Prostate gland (tissue), 2 donors: ENCODE results near the gene XXYLT1. TPM values are rescaled to one million over a fixed set of nuclear protein-coding genes. Genes with fewer than 3 reads are reported as not detected.

Experiments used
- DNase-seq: peaks from one replicate; pipeline ENCODE4 v3.0.0-alpha.2; 2019; ENCODE audit warnings: low spot score
- H3K27ac ChIP-seq, 2 donors: fragments of 200-600 bp; sonication (generic); 2 replicates each; pipeline ENCODE4 v1.5.1; 2017 to 2019
- H3K27me3 ChIP-seq: fragments of 200-600 bp; sonication (generic); replicated peaks from 2 replicates; pipeline ENCODE4 v1.5.1; 2019; ENCODE audit not compliant: insufficient read depth
- H3K36me3 ChIP-seq, 2 donors: fragments of 200-600 bp; sonication (generic); 1 replicate in 1 of 2; 2 replicates in 1 of 2; pipeline versions ENCODE4 v1.5.1 to v1.8.1; 2017 to 2019
- H3K4me1 ChIP-seq: fragments of 200-600 bp; sonication (generic); replicated peaks from 2 replicates; pipeline ENCODE4 v1.5.1; 2019
- H3K4me3 ChIP-seq, 2 donors: fragments of 200-600 bp; sonication (generic); 2 replicates each; pipeline ENCODE4 v1.5.1; 2017 to 2019
- H3K9me3 ChIP-seq: fragments of 200-600 bp; sonication (generic); 2 replicates; pipeline ENCODE4 v1.5.1; 2017
- CTCF ChIP-seq, 4 experiments: fragments of 200-600 bp in 2 of 4; fragments of 450-650 bp in 2 of 4; sonication (generic) in 2 of 4; IDR thresholded peaks; 1 replicate in 3 of 4; 2 replicates in 1 of 4; pipeline ENCODE4 v1.5.1; 2016 to 2019; ENCODE audit warnings: antibody characterized with exemption in 4 of 4, mild to moderate bottlenecking in 2 of 4, moderate library complexity in 2 of 4
- POLR2A ChIP-seq: fragments of 450-650 bp; IDR thresholded peaks from one replicate; pipeline ENCODE4 v1.6.1; 2016; ENCODE audit warnings: antibody characterized with exemption, mild to moderate bottlenecking
- POLR2AphosphoS5 ChIP-seq: sonication (generic); formaldehyde crosslinking; IDR thresholded peaks from one replicate; pipeline ENCODE4 v1.6.1; 2017; ENCODE audit warnings: antibody characterized with exemption
- WGBS: methylation state at CpG from one replicate; pipeline ENCODE4 v1.1.5; 2018; 5-methylcytosine and 5-hydroxymethylcytosine counted together
- intact Hi-C: fragments of 100-400 bp; cut with DNase I; formaldehyde crosslinking; loops from one replicate; pipeline ENCODE4 v1.14.2; 2022
- total RNA-seq, 2 donors: library from RNA; depleted of rRNA; stranded (reverse); fragments of >200 nt; gene quantifications; one replicate each; pipeline ENCODE4 v1.1.0, GENCODE V29; 2016

XXYLT1 gene
- total RNA-seq, 2 donors from 2014 or later, result 14.9 to 22.7 TPM

- Histone ChIP-seq H3K27me3 (no peaks in the 10 kb centered on the region), H3K4me3 (no peak overlapping the region), H3K27ac (no peak overlapping the region), H3K4me1 (no peaks in the 10 kb centered on the region), H3K36me3 (no peaks in the 10 kb centered on the region), H3K9me3 (no peaks in the 10 kb centered on the region)
- 89% methylated on average over 17 of the region's 17 CpGs for WGBS
- DNase-seq, result no peak
- intact Hi-C loops, result no loop called here
- TF ChIP-seq POLR2AphosphoS5 (no peak), CTCF (IDR thresholded peaks at IDR 0.05) (no peak), POLR2A (no peak)
Measured at GRCh38 chr3:195045481-195046210, 225.3 kb downstream of the XXYLT1 start.

GRCh38 chr3:195044411-195044810, 226.5 kb downstream of the XXYLT1 start:
- H3K4me1 ChIP-seq, result no peaks in the 10 kb centered on the region
- TF ChIP-seq CTCF (IDR thresholded peaks at IDR 0.05), result no peak
- no peak for TF ChIP-seq POLR2A
- no peak for TF ChIP-seq POLR2AphosphoS5
- no peak overlapping the region for H3K4me3 ChIP-seq
- H3K36me3 ChIP-seq, result no peaks in the 10 kb centered on the region
- H3K9me3 ChIP-seq, result no peaks in the 10 kb centered on the region
- no peak for DNase-seq
- WGBS, result 88% methylated on average over 7 of the region's 7 CpGs
- no peak overlapping the region for H3K27ac ChIP-seq
- H3K27me3 ChIP-seq, result no peaks in the 10 kb centered on the region
- intact Hi-C loops, result no loop called here

GRCh38 chr3:195043607-195044339, 227.2 kb downstream of the XXYLT1 start:
- no peaks in the 10 kb centered on the region for H3K9me3 ChIP-seq
- no peaks in the 10 kb centered on the region for H3K4me1 ChIP-seq
- no peaks in the 10 kb centered on the region for H3K27me3 ChIP-seq
- intact Hi-C loops, result no loop called here
- H3K27ac ChIP-seq, result no peak overlapping the region
- no peak overlapping the region for H3K4me3 ChIP-seq
- DNase-seq, result no peak
- no peak for TF ChIP-seq POLR2A
- TF ChIP-seq POLR2AphosphoS5, result no peak
- WGBS, result 78% methylated on average over 12 of the region's 12 CpGs
- H3K36me3 ChIP-seq, result no peaks in the 10 kb centered on the region

GRCh38 chr3:195042743-195043606, 228.0 kb downstream of the XXYLT1 start:
- no peak for TF ChIP-seq POLR2AphosphoS5
- TF ChIP-seq CTCF (IDR thresholded peaks at IDR 0.05), result no peak
- no peak for TF ChIP-seq POLR2A
- Histone ChIP-seq H3K9me3 (no peaks in the 10 kb centered on the region), H3K27ac (no peak overlapping the region), H3K27me3 (no peaks in the 10 kb centered on the region), H3K4me1 (no peaks in the 10 kb centered on the region), H3K36me3 (no peaks in the 10 kb centered on the region), H3K4me3 (no peak overlapping the region)
- no peak for DNase-seq
- intact Hi-C loops, result no loop called here
- 71% methylated on average over 19 of the region's 19 CpGs for WGBS
